ENCODE results near the gene QSOX2.

QSOX2 gene

DNA sequence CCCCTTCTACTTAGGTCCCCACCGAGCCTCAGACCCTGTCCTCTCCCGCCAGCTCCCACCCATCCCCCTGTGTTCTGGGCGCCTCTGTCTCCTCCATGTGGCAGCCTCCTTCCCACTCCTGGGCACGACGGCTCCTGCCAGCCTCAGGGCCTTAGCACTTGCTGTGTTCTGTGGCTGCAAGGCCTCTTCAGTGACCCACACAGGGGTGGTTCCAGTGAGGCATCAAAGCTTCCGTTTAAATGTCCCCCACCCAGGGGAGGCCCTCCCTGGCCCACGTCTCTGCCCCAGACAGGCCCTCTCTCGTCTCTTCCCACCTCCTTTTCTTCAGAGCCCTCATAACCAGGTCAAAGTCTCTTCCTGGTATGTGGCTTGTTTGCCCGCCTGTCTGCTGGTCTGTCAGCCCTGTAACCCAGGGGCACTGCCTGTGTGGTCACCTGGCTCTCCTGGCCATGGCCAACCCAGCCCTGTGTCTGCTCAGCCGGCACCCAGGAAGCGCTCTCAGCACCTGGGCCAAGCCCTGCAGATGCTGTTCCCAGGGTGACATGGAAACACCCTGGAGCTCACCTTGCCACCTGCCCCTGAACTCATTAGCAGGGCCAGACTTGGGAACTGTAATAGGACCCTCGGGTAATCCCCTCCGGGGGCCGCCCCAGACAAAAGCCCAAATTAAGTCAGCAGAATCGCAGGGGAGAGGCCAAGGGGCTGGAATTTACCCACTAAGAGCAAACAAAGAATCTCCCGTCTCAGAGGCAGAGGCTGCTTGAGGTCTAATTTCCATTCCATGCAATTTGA, 74.4 kb downstream of the QSOX2 start:
- no peak for DNase-seq

DNA sequence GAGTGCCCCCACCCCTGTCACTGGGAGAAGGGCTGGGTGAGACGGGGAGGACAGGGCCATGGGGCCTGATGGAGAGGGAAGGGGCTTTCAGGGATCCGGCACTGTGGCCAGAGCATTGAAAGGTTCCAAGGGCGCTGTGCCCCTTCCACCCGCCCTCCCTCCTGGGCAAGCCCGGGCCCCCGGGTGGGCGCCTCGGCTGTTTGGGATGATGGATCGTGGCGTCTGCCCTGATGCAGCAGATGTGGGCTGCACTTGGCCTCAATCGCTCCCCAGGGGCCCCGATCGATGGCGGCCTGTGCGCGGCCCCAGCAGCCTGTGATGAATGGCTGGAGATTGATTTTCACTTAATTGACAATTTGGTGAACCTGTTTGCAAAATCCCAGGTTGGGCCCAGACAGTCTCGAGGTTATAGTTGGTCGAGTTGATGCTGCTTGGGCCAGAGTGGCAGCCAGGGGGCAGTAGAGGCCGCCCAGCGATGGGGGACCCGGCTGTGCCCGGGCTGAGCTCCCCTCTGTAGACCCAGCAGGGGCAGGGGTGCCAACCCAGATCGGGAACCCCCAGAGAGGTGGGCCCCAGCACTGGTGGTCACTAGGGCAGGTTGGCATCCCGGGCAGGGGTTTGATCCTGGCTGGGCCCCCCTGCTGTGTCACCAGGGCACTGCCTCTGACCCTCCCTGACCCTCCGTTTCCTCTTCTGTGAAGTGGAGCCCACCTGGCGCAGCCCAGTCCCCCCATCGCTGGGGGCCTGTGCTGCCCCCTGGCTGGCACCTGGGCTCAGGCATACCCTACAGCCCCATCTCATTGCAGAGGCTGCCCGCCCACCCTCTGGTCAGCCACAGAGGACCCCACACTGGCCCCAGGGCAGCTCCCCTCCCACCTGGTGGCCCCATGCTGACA, 75.4 kb downstream of the QSOX2 start:
- peak; percentile 24 to 50 for DNase-seq

DNA sequence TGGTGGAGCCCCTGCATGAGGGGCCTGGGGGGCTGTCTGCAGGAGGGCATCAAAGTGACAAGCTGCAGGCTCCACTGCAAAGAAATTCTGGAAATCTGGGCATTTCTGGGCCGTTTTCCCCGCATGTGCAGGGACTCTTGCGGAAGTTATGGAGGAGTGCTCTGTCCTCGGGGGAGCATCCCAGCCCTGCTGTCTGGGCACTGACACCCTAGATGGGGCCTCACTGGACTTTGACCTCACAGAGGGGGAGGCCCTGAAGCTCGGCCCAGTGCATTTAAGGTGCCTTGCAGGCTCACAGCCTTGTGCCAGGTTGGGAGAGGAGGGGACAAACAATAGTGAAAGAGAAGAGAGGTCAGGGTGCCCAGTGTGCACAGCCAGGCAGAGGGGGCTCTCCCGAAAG, 76.1 kb downstream of the QSOX2 start:
- DNase-seq, result no peak

DNA sequence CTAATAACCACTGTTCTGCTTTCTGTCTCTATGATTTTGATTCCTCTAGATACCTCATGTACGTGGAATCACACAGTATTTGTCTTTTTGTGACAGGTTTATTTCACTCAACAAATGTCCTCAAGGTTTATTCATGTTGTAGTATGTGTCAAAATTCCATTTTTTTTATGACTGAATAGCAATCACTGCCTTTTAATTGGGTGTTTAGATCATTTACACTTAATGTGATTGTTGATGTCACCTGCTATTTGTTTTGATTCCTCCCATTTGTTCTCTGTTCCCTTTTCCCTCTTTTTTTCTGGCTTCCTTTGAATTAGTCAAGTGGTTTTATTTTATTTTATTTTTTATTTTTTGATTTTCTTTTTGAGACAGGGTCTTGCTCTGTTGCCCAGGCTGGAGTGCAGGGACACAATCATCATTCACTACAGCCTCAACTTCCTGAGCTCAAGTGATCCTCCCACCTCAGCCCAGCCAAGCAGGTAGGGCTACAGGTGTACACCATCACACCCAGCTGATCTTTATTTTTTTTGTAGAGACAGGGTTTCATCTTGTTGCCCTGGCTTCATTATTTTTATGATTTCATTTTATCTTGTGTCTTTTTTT, 82.3 kb downstream of the QSOX2 start:
- no peak for DNase-seq

DNA sequence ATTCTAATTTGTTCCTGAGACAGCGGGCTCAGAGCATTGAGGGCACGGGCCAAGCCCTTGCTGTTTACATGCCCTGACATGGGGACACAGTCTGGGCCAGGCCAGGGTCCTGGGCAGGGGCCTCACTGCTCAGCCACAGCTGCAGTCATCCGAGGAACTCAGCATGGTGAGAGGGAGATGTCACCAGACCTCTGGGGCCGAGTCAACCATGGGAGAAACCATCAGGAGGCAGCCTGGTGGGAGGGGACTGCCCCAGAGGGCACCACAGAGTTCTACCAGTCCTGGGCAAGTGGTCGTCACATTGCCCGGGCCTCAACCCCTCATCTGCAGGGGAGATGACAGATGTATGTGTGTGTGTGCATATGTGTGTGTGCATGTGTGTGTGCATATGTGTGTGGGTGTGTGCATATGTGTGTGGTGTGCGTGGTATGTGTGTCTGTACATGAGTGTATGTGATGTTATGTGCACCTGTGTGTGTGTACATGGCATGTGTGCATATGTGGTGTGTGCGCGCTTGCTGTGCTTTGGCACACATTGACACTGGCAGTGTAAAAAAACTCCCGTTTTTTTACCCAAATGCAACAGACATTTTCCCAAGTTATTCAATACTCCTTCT, 84.5 kb downstream of the QSOX2 start:
- DNase-seq, result no peak

DNA sequence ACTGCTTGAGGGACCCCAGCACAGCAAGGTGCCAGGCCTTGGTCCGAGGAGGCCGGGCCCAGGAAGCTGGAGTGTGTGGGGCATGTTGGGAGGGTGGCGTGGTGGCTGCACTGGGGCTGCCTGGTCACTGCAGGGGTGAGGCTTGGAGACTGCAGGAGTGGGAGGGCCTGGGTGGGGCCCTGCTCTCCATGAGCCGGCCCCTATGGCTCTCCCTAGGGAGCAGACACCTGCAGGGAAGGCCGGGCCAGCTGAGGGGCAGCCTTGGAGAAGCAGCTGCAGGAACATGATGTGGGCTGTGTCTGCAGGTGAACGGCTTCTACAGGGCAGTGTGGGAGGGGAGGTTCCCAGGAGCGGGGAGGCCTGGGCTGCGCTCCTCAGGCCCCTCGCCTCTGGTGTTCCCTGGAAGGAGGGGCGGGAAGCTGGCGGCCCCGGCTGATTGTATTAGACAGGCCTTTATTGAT, 85.2 kb downstream of the QSOX2 start:
- no peak for DNase-seq

DNA sequence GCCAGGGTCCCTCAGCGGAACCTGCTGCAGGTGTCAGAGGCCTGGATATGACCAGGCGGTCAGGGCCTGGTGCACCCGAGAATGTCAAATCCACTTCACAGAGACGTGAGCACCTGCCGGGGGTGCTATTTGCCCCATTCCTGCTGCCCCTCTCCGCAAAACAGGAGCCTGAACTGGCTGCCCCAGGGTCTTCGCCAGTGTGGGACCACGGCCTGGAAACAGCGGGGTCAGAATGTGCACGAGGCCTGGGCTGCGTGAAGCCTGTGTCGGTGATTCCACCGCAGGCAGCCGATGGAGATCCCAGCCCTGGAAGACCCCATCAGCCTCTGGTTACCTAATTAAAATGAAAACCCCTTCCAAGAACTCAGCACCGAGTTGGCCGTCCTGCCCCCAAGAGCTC, 85.8 kb downstream of the QSOX2 start:
- DNase-seq, result no peak

DNA sequence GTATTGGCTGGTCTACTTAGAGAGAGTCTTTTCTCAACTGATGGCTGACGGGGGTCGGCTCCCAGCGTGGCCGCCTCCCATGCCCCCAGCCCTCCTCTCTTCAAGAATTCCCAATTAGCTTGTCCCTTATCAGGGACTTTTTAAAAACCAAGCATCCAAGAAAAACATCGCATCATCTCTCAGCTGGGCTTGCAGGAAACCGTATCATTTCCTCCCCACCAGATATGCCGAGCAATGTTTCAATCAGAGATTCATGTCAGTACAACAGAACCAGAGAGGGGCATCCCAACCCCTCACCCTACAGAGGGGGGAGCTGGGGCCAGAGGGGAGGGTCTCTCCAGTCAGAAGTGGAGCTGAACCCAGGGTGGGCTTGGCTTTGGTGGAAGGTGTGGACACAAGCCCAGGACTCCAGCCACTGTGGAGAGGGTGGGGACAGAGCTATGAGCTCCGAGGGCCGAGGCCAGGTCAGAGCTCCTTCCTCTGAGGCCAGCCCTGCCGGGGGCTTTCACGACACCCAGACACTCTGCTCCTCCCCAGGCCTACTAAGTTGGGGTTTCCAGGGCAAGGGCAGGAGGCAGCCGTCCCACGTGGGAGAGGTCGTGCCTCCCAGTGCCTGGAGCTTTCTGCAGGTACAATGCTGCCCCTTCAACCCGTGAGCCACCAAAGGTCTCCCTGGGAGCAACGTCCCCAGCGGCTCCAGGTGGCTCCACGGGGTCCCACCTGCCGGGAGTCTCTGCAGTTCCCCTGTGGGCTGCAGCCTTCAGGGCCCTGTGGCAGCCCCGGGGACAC, 87.9 kb downstream of the QSOX2 start:
- DNase-seq, result no peak

Data from activated CD4-positive, alpha-beta T cell treated with anti-CD3 and anti-CD28 coated beads for 4 hours (primary cell).